ENCODE data around the gene MARK3. TPM values are rescaled to one million over a fixed set of nuclear protein-coding genes. Genes with fewer than 3 reads are reported as not detected.

MARK3 gene
- total RNA-seq, 1 experiment from 2014 or later = 81.9 TPM

DNA sequence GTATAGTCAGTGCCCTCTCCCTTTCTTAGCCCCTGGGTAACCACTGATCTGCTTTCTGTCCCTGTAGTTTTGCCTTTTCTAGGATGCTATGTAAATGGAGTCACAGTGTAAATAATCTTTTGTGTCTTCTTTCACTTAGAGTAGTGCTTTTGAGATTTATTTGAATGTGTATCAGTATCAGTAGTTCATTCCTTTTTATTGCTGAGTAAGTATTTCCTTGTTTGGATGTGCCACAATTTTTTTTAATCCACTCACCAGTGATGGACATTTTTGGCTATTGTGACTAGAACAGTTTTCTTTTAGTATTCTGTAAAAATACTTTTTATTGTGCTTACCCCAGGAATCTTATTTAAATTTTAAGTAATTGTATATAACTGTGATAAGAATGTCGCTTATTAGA lies 3.4 kb downstream of the MARK3 start:
- H3K9me3 ChIP-seq (ENCODE audit: control insufficient read depth, low read depth, low read length) = no peaks in the 10 kb centered on the region
- H3K79me2 ChIP-seq (ENCODE audit: insufficient read depth, low read length) = peaks cover 30% of the 10 kb centered on the region
- no peak overlapping the region for H2AK5ac ChIP-seq (ENCODE audit: insufficient read length, low read length)
- H2BK20ac ChIP-seq (ENCODE audit: low read depth, low read length, poor library complexity, severe bottlenecking) = no peak overlapping the region
- TF ChIP-seq, protein P1, sequence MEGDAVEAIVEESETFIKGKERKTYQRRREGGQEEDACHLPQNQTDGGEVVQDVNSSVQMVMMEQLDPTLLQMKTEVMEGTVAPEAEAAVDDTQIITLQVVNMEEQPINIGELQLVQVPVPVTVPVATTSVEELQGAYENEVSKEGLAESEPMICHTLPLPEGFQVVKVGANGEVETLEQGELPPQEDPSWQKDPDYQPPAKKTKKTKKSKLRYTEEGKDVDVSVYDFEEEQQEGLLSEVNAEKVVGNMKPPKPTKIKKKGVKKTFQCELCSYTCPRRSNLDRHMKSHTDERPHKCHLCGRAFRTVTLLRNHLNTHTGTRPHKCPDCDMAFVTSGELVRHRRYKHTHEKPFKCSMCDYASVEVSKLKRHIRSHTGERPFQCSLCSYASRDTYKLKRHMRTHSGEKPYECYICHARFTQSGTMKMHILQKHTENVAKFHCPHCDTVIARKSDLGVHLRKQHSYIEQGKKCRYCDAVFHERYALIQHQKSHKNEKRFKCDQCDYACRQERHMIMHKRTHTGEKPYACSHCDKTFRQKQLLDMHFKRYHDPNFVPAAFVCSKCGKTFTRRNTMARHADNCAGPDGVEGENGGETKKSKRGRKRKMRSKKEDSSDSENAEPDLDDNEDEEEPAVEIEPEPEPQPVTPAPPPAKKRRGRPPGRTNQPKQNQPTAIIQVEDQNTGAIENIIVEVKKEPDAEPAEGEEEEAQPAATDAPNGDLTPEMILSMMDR (conservative IDR thresholded peaks at IDR 0.05) = no peak
- no peak overlapping the region for H2BK120ac ChIP-seq (ENCODE audit: low read depth, low read length, poor library complexity, severe bottlenecking)
- no peak overlapping the region for H2BK12ac ChIP-seq (ENCODE audit: insufficient read length, low read depth, low read length)
- H4K5ac ChIP-seq (ENCODE audit: insufficient read length, low read depth, low read length) = no peak overlapping the region
- H3K23ac ChIP-seq (ENCODE audit: insufficient read length, low read depth, low read length) = no peak overlapping the region
- Mint-ChIP-seq H3K4me1 (peaks cover 22 to 28% of the 10 kb centered on the region in 2 experiments), H3K9me3 (no peaks in the 10 kb centered on the region), H3K36me3 (ENCODE audit: insufficient read depth in 1 of 3, low read depth in 3 of 3) (peaks cover 0 to 5% (median 2%) of the 10 kb centered on the region in 3 experiments; a peak in 5 of 7 replicates), H3K4me3 (no peak overlapping the region; a peak in 1 of 5 replicates), H3K27me3 (ENCODE audit: low read depth) (peaks cover 12% of the 10 kb centered on the region), H3K27ac (no peak overlapping the region)
- no peak overlapping the region for H3K9ac ChIP-seq (ENCODE audit: extremely low read depth, insufficient read length, low read length)
- no peak overlapping the region for H3K4me2 ChIP-seq (ENCODE audit: insufficient read depth, insufficient read length, low read length)
- peaks cover 14% of the 10 kb centered on the region for H3K23me2 ChIP-seq (ENCODE audit: insufficient read length, low read depth, low read length, poor library complexity, severe bottlenecking)
- H4K20me1 ChIP-seq (ENCODE audit: control insufficient read depth, insufficient read depth, insufficient read length) = no peaks in the 10 kb centered on the region
- no peak overlapping the region for H4K8ac ChIP-seq (replicated peaks; ENCODE audit: insufficient read length, low read depth, low read length)
- H4K91ac ChIP-seq (ENCODE audit: insufficient read length, low read depth, low read length) = no peak overlapping the region
- no peaks in the 10 kb centered on the region; the same call in 1 of the 2 replicates for H3K27me3 ChIP-seq (ENCODE audit: insufficient read depth, low read length)
- no peak overlapping the region for H2AFZ ChIP-seq (ENCODE audit: low read length)
- no peak for DNase-seq
- no peak overlapping the region for H2BK5ac ChIP-seq (ENCODE audit: insufficient read length, low read length)
- H3T11ph ChIP-seq (ENCODE audit: low read length) = no peak overlapping the region
- H3K14ac ChIP-seq (ENCODE audit: insufficient read depth, low read length) = no peak overlapping the region
- H3K18ac ChIP-seq (ENCODE audit: insufficient read length, low read depth, low read length) = no peak overlapping the region
- H3K4ac ChIP-seq (ENCODE audit: low read depth, low read length) = no peak overlapping the region
- H3K79me1 ChIP-seq (ENCODE audit: insufficient read depth, low read depth, low read length, poor library complexity, severe bottlenecking) = peaks cover 4% of the 10 kb centered on the region
- H3K56ac ChIP-seq (ENCODE audit: insufficient read length, low read depth, low read length) = no peak overlapping the region
- H3K27ac ChIP-seq (ENCODE audit: insufficient read length, low read depth, low read length) = no peak overlapping the region
- H2BK15ac ChIP-seq (ENCODE audit: low read depth, low read length) = no peak overlapping the region
- no CpG with 5 or more reads among the region's 1 CpG for WGBS (ENCODE audit: extremely low coverage, insufficient read length, low lambda C conversion rate)
- H3K4me1 ChIP-seq (ENCODE audit: insufficient read depth, low read length) = no peaks in the 10 kb centered on the region

Data from H9 (cell line).